Measurements from ENCODE around the gene NUTF2. TPM values are rescaled to one million over a fixed set of nuclear protein-coding genes. Genes with fewer than 3 reads are reported as not detected.

NUTF2 gene
- polyA plus RNA-seq, 1 experiment = 230 TPM

- DNase-seq (ENCODE audit: low read depth) = no peak
- Histone ChIP-seq H3K4me3 (ENCODE audit: low read depth, low read length) (no peak overlapping the region), H3K27me3 (ENCODE audit: control insufficient read depth, insufficient read depth, low read length) (no peaks in the 10 kb centered on the region), H3K36me3 (ENCODE audit: control insufficient read depth, insufficient read depth, low read length) (peaks cover 59% of the 10 kb centered on the region)
- ChIA-PET CTCF (interaction anchor here (1.6 kb wide), 1 partner anchor 11 kb away, joined by 4 read pairs; no protein-coding TSS in a partner anchor), POLR2A (no interaction called here)
- TF ChIP-seq CTCF (IDR thresholded peaks at IDR 0.05; ENCODE audit: insufficient read depth, low read depth, low read length) = no peak
These were observed 30.3 kb downstream of the NUTF2 start for GRCh38 chr16:67877064-67877463.

- H3K4me3 ChIP-seq (ENCODE audit: low read depth, low read length) = no peak overlapping the region
- no peaks in the 10 kb centered on the region for H3K27me3 ChIP-seq (ENCODE audit: control insufficient read depth, insufficient read depth, low read length)
- TF ChIP-seq CTCF (IDR thresholded peaks at IDR 0.05; ENCODE audit: insufficient read depth, low read depth, low read length) = no peak
- CTCF ChIA-PET = interaction anchor here (0.6 to 1.2 kb wide), 2 partner anchors 51 to 56 kb away, joined by 3 to 4 read pairs; no protein-coding TSS in a partner anchor
- DNase-seq (ENCODE audit: low read depth) = no peak
- H3K36me3 ChIP-seq (ENCODE audit: control insufficient read depth, insufficient read depth, low read length) = peaks cover 69% of the 10 kb centered on the region
- POLR2A ChIA-PET = no interaction called here
These were observed 31.5 kb downstream of the NUTF2 start for GRCh38 chr16:67878232-67878631.

- no peaks in the 10 kb centered on the region for H3K27me3 ChIP-seq (ENCODE audit: control insufficient read depth, insufficient read depth, low read length)
- H3K4me3 ChIP-seq (ENCODE audit: low read depth, low read length) = no peak overlapping the region
- no peak for TF ChIP-seq CTCF (IDR thresholded peaks at IDR 0.05; ENCODE audit: insufficient read depth, low read depth, low read length)
- CTCF ChIA-PET = interaction anchor here (1.2 to 1.4 kb wide), 2 partner anchors 50 to 62 kb away, joined by 3 to 6 read pairs; no protein-coding TSS in a partner anchor
- H3K36me3 ChIP-seq (ENCODE audit: control insufficient read depth, insufficient read depth, low read length) = peaks cover 74% of the 10 kb centered on the region
- no peak for DNase-seq (ENCODE audit: low read depth)
- POLR2A ChIA-PET = no interaction called here
These were observed 32.1 kb downstream of the NUTF2 start for GRCh38 chr16:67878846-67879245.

GRCh38 chr16:67879462-67879861, 32.7 kb downstream of the NUTF2 start:
- CTCF ChIA-PET = interaction anchor here (0.8 to 1.4 kb wide), 3 partner anchors 50 to 63 kb away, joined by 3 to 6 read pairs (median 3); no protein-coding TSS in a partner anchor
- H3K4me3 ChIP-seq (ENCODE audit: low read depth, low read length) = no peak overlapping the region
- no peak for DNase-seq (ENCODE audit: low read depth)
- TF ChIP-seq CTCF (IDR thresholded peaks at IDR 0.05; ENCODE audit: insufficient read depth, low read depth, low read length) = no peak
- H3K27me3 ChIP-seq (ENCODE audit: control insufficient read depth, insufficient read depth, low read length) = no peaks in the 10 kb centered on the region
- H3K36me3 ChIP-seq (ENCODE audit: control insufficient read depth, insufficient read depth, low read length) = peaks cover 77% of the 10 kb centered on the region
- POLR2A ChIA-PET = no interaction called here

GRCh38 chr16:67879936-67880335, 33.2 kb downstream of the NUTF2 start:
- no peak for TF ChIP-seq CTCF (IDR thresholded peaks at IDR 0.05; ENCODE audit: insufficient read depth, low read depth, low read length)
- Histone ChIP-seq H3K36me3 (ENCODE audit: control insufficient read depth, insufficient read depth, low read length) (peaks cover 77% of the 10 kb centered on the region), H3K27me3 (ENCODE audit: control insufficient read depth, insufficient read depth, low read length) (no peaks in the 10 kb centered on the region), H3K4me3 (ENCODE audit: low read depth, low read length) (no peak overlapping the region)
- DNase-seq (ENCODE audit: low read depth) = no peak
- POLR2A ChIA-PET = no interaction called here
- CTCF ChIA-PET = interaction anchor here (0.8 to 1.4 kb wide), 2 partner anchors 55 to 63 kb away, joined by 3 to 6 read pairs; no protein-coding TSS in a partner anchor
